HepG2 (cell line): ENCODE data around the gene TMEM151A. TPM values are rescaled to one million over a fixed set of nuclear protein-coding genes. Genes with fewer than 3 reads are reported as not detected.

Experiments
- CENPT ChIP-seq: sonication (generic); formaldehyde crosslinking; IDR thresholded peaks from 2 replicates; pipeline ENCODE4 v1.8.0; 2022; ENCODE audit warnings: low read depth, mild to moderate bottlenecking, moderate library complexity, missing genetic modification reagents
- EED ChIP-seq: sonication (generic); formaldehyde crosslinking; IDR thresholded peaks from 2 replicates; pipeline ENCODE4 v1.5.0; 2020; ENCODE audit warnings: mild to moderate bottlenecking, missing genetic modification reagents
- ESRRA ChIP-seq: sonication (generic); formaldehyde crosslinking; IDR thresholded peaks from 2 replicates; pipeline ENCODE4 v1.5.1; 2020; ENCODE audit warnings: mild to moderate bottlenecking, low read depth, missing genetic modification reagents
- HNRNPLL ChIP-seq: fragments of 200-400 bp; formaldehyde crosslinking; IDR thresholded peaks from 2 replicates; pipeline ENCODE4 v1.6.1; 2017; ENCODE audit warnings: mild to moderate bottlenecking, low read depth, low read length; ENCODE audit not compliant: poor library complexity, severe bottlenecking
- MXD4 ChIP-seq: IDR thresholded peaks from 2 replicates; pipeline ENCODE4 v1.6.1; 2016; ENCODE audit warnings: mild to moderate bottlenecking, missing biosample characterization, missing genetic modification reagents
- PTBP1 ChIP-seq: fragments of 200-400 bp; formaldehyde crosslinking; IDR thresholded peaks from 2 replicates; pipeline ENCODE4 v1.6.1; 2018; ENCODE audit warnings: low read length, low read depth; ENCODE audit not compliant: poor library complexity, severe bottlenecking
- SALL2 ChIP-seq: sonication (generic); formaldehyde crosslinking; IDR thresholded peaks from 2 replicates; pipeline ENCODE4 v1.8.1; 2023; ENCODE audit warnings: mild to moderate bottlenecking, missing genetic modification reagents, inconsistent platforms
- SOX6 ChIP-seq, 2 experiments: fragments of 450-650 bp in 1 of 2; sonication (generic) in 1 of 2; formaldehyde crosslinking in 1 of 2; IDR thresholded peaks; 2 replicates each; pipeline versions ENCODE4 v1.4.0 to v1.6.1; 2017 to 2020; ENCODE audit warnings: antibody characterized with exemption in 1 of 2, mild to moderate bottlenecking in 1 of 2, missing genetic modification reagents in 1 of 2
- SP140L ChIP-seq: sonication (generic); formaldehyde crosslinking; IDR thresholded peaks from 2 replicates; pipeline ENCODE4 v1.4.0; 2020; ENCODE audit warnings: missing genetic modification reagents, borderline replicate concordance
- TFDP1 ChIP-seq: IDR thresholded peaks from 2 replicates; pipeline ENCODE4 v1.6.1; 2016; ENCODE audit warnings: missing compliant biosample characterization, missing genetic modification reagents, borderline replicate concordance
- ZBTB7A ChIP-seq: sonication (generic); formaldehyde crosslinking; IDR thresholded peaks from 2 replicates; pipeline ENCODE4 v1.8.0; 2022; ENCODE audit warnings: mild to moderate bottlenecking, missing genetic modification reagents
- ZFY ChIP-seq: sonication (generic); formaldehyde crosslinking; IDR thresholded peaks from 2 replicates; pipeline ENCODE4 v1.4.0; 2020; ENCODE audit warnings: missing genetic modification reagents
- ZNF121 ChIP-seq: sonication (generic); formaldehyde crosslinking; IDR thresholded peaks from 2 replicates; pipeline ENCODE4 v1.5.0; 2020; ENCODE audit warnings: mild to moderate bottlenecking, missing genetic modification reagents
- ZNF18 ChIP-seq: sonication (generic); formaldehyde crosslinking; IDR thresholded peaks from 2 replicates; pipeline ENCODE4 v1.8.0; 2022; ENCODE audit warnings: mild to moderate bottlenecking, missing genetic modification reagents; ENCODE audit not compliant: insufficient replicate concordance
- ZNF225 ChIP-seq: sonication (generic); formaldehyde crosslinking; IDR thresholded peaks from 2 replicates; pipeline ENCODE4 v1.4.0; 2020; ENCODE audit warnings: mild to moderate bottlenecking, missing genetic modification reagents
- ZNF33B ChIP-seq: sonication (generic); formaldehyde crosslinking; IDR thresholded peaks from 2 replicates; pipeline ENCODE4 v1.5.1; 2020; ENCODE audit warnings: mild to moderate bottlenecking, missing genetic modification reagents
- ZNF776 ChIP-seq: sonication (generic); formaldehyde crosslinking; IDR thresholded peaks from 2 replicates; pipeline ENCODE4 v1.4.0; 2020; ENCODE audit warnings: mild to moderate bottlenecking, missing genetic modification reagents
- ZZZ3 ChIP-seq: sonication (generic); formaldehyde crosslinking; IDR thresholded peaks from 2 replicates; pipeline ENCODE4 v1.4.0; 2020; ENCODE audit warnings: missing genetic modification reagents, mild to moderate bottlenecking, borderline replicate concordance
- polyA plus RNA-seq, 8 experiments: library from polyadenylated mRNA; depleted of rRNA in 3 of 8; stranded (reverse) in 7 of 8; unstranded in 1 of 8; fragments of >200 nt; fragmentation: Illumina TruSeq in 4 of 8; extraction: Trizol in 4 of 8; gene quantifications; 2 replicates each; pipeline versions ENCODE4 v1.2.1 to v1.2.3, GENCODE V29; 2011 to 2016; ENCODE audit warnings: low read depth in 4 of 8, missing spikeins in 1 of 8, mixed read lengths in 1 of 8; ENCODE audit not compliant: insufficient read depth in 1 of 8
- total RNA-seq, 5 experiments: library from RNA; depleted of rRNA; stranded (reverse); fragments of >200 nt; fragmentation: Illumina TruSeq; extraction: Trizol; gene quantifications; 2 replicates each; pipeline ENCODE4 v1.2.3, GENCODE V29; 2016; ENCODE audit warnings: low read depth in 1 of 5
- TF ChIP-seq, protein P1 (sequence below): IDR thresholded peaks from 2 replicates; pipeline ENCODE4 v1.6.1; 2016; ENCODE audit warnings: low read depth
- TF ChIP-seq, protein P2 (sequence below): sonication (generic); formaldehyde crosslinking; IDR thresholded peaks from 2 replicates; pipeline ENCODE4 v1.8.0; 2022; ENCODE audit warnings: mild to moderate bottlenecking, missing genetic modification reagents, moderate library complexity
- TF ChIP-seq, protein P3 (sequence below): sonication (generic); formaldehyde crosslinking; IDR thresholded peaks from 2 replicates; pipeline ENCODE4 v1.4.0; 2020; ENCODE audit warnings: missing genetic modification reagents

TMEM151A gene
- total and polyA plus RNA-seq, 2 of the 13 experiments (the other 11 are each of a cell fraction or from before 2014, with no cell fraction given) = 0.18 to 0.33 TPM

GRCh38 chr11:66313321-66314185, 21.9 kb downstream of the TMEM151A start (continued):
- TF ChIP-seq EED (CRISPR knock-in tag) = no peak
- 0 out of 2 replicates have a peak, but pooled peaks have one; percentile 26 for TF ChIP-seq ZNF225 (CRISPR knock-in tag)
- TF ChIP-seq ZZZ3 (CRISPR knock-in tag) = peak; percentile 46; the same call in 1 of the 2 replicates
- peak; percentile 98 for TF ChIP-seq ZNF18 (CRISPR knock-in tag)
- TF ChIP-seq, protein P1, sequence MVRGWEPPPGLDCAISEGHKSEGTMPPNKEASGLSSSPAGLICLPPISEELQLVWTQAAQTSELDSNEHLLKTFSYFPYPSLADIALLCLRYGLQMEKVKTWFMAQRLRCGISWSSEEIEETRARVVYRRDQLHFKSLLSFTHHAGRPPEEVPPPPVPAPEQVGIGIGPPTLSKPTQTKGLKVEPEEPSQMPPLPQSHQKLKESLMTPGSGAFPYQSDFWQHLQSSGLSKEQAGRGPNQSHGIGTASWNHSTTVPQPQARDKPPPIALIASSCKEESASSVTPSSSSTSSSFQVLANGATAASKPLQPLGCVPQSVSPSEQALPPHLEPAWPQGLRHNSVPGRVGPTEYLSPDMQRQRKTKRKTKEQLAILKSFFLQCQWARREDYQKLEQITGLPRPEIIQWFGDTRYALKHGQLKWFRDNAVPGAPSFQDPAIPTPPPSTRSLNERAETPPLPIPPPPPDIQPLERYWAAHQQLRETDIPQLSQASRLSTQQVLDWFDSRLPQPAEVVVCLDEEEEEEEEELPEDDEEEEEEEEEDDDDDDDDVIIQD (CRISPR knock-in tag) = 0 out of 2 replicates have a peak, but pooled peaks have one; percentile 12
- peak; percentile 79 for TF ChIP-seq ZFY (CRISPR knock-in tag)
- peak; percentile 52; the same call in 1 of the 2 replicates for TF ChIP-seq ESRRA (CRISPR knock-in tag)
- TF ChIP-seq SOX6 (IDR thresholded peaks at IDR 0.05) = no peak
- TF ChIP-seq SOX6 (CRISPR knock-in tag; IDR thresholded peaks at IDR 0.05) = peak; percentile 30; the same call in 1 of the 2 replicates
- 0 out of 2 replicates have a peak, but pooled peaks have one; percentile 32 for TF ChIP-seq ZNF776 (CRISPR knock-in tag)
- TF ChIP-seq ZBTB7A (CRISPR knock-in tag) = peak; percentile 94
- peak; percentile 32 for TF ChIP-seq PTBP1
- TF ChIP-seq ZNF121 (CRISPR knock-in tag) = peak; percentile 19; the same call in 1 of the 2 replicates
- TF ChIP-seq, protein P2, sequence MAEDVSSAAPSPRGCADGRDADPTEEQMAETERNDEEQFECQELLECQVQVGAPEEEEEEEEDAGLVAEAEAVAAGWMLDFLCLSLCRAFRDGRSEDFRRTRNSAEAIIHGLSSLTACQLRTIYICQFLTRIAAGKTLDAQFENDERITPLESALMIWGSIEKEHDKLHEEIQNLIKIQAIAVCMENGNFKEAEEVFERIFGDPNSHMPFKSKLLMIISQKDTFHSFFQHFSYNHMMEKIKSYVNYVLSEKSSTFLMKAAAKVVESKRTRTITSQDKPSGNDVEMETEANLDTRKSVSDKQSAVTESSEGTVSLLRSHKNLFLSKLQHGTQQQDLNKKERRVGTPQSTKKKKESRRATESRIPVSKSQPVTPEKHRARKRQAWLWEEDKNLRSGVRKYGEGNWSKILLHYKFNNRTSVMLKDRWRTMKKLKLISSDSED (CRISPR knock-in tag) = 0 out of 2 replicates have a peak, but pooled peaks have one; percentile 31
- TF ChIP-seq, protein P3, sequence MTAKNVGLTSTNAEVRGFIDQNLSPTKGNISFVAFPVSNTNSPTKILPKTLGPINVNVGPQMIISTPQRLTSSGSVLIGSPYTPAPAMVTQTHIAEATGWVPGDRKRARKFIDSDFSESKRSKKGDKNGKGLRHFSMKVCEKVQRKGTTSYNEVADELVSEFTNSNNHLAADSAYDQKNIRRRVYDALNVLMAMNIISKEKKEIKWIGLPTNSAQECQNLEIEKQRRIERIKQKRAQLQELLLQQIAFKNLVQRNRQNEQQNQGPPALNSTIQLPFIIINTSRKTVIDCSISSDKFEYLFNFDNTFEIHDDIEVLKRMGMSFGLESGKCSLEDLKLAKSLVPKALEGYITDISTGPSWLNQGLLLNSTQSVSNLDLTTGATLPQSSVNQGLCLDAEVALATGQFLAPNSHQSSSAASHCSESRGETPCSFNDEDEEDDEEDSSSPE (CRISPR knock-in tag) = 0 out of 2 replicates have a peak, but pooled peaks have one; percentile 38
- no peak for TF ChIP-seq SP140L
- 0 out of 2 replicates have a peak, but pooled peaks have one; percentile 10 for TF ChIP-seq TFDP1 (CRISPR knock-in tag)
- TF ChIP-seq SALL2 = 0 out of 2 replicates have a peak, but pooled peaks have one; percentile 23
- TF ChIP-seq ZNF33B (CRISPR knock-in tag) = no peak
- 0 out of 2 replicates have a peak, but pooled peaks have one; percentile 48 for TF ChIP-seq MXD4 (CRISPR knock-in tag)
- no peak for TF ChIP-seq CENPT
- peak; percentile 22 for TF ChIP-seq HNRNPLL
